ENCODE data around the gene INTU.
"Not testable (repeated sequence)": the region's sequence is repeated elsewhere in the genome, so short reads cannot be mapped to it uniquely, and the experiment has no call there.

The INTU gene

GRCh38 chr4:127632420-127633403, at the start of gene INTU:
Gene INTU (plus strand): TSS chr4:127632957. CDS start chr4:127633035, 78 bp downstream.
- Mint-ChIP-seq H3K9me3 (peaks cover 2% of the 10 kb centered on the region), H3K36me3 (no peaks in the 10 kb centered on the region), H3K4me3 (peak within 1 kb of the TSS; percentile 77), H3K4me1 (peaks cover 6% of the 10 kb centered on the region), H3K27me3 (peaks cover 15% of the 10 kb centered on the region), H3K27ac (no peak within 1 kb of the TSS)
- no peak for DNase-seq (ENCODE audit: low spot score in 2 of 2)
- ATAC-seq (ENCODE audit: low read depth) = peak; percentile 50

- H3K27me3 Mint-ChIP-seq; DNase-seq (ENCODE audit: low spot score in 2 of 2); H3K4me3 Mint-ChIP-seq; H3K9me3 Mint-ChIP-seq; H3K4me1 Mint-ChIP-seq; ATAC-seq (ENCODE audit: low read depth); H3K27ac Mint-ChIP-seq; H3K36me3 Mint-ChIP-seq: not testable (repeated sequence)
Observed at GRCh38 chr4:127586496-127586895, 46.3 kb upstream of the INTU start.

- H3K4me3 Mint-ChIP-seq = no peak overlapping the region
- H3K27ac Mint-ChIP-seq = no peak overlapping the region
- no peaks in the 10 kb centered on the region for H3K9me3 Mint-ChIP-seq
- no peaks in the 10 kb centered on the region for H3K4me1 Mint-ChIP-seq
- H3K27me3 Mint-ChIP-seq = peaks cover 2% of the 10 kb centered on the region
- no peaks in the 10 kb centered on the region for H3K36me3 Mint-ChIP-seq
- ATAC-seq (ENCODE audit: low read depth) (no peak), DNase-seq (ENCODE audit: low spot score in 2 of 2) (no peak)
Observed at GRCh38 chr4:127586922-127587571, 45.7 kb upstream of the INTU start.

GRCh38 chr4:127589153-127589552, 43.6 kb upstream of the INTU start:
- H3K27me3 Mint-ChIP-seq; H3K4me1 Mint-ChIP-seq; DNase-seq (ENCODE audit: low spot score in 2 of 2); ATAC-seq (ENCODE audit: low read depth); H3K36me3 Mint-ChIP-seq; H3K4me3 Mint-ChIP-seq; H3K9me3 Mint-ChIP-seq; H3K27ac Mint-ChIP-seq: not testable (repeated sequence)

- no peaks in the 10 kb centered on the region for H3K36me3 Mint-ChIP-seq
- H3K4me3 Mint-ChIP-seq = no peak overlapping the region
- no peaks in the 10 kb centered on the region for H3K4me1 Mint-ChIP-seq
- no peak for ATAC-seq (ENCODE audit: low read depth)
- DNase-seq (ENCODE audit: low spot score in 2 of 2) = no peak
- H3K27me3 Mint-ChIP-seq = peaks cover 1% of the 10 kb centered on the region
- peaks cover 2% of the 10 kb centered on the region for H3K9me3 Mint-ChIP-seq
- H3K27ac Mint-ChIP-seq = no peak overlapping the region
Observed at GRCh38 chr4:127598656-127599055, 34.1 kb upstream of the INTU start.

- ATAC-seq (ENCODE audit: low read depth) (no peak), DNase-seq (ENCODE audit: low spot score in 2 of 2) (no peak)
- no peaks in the 10 kb centered on the region for H3K9me3 Mint-ChIP-seq
- H3K27ac Mint-ChIP-seq = no peak overlapping the region
- H3K36me3 Mint-ChIP-seq = no peaks in the 10 kb centered on the region
- H3K4me1 Mint-ChIP-seq = no peaks in the 10 kb centered on the region
- H3K27me3 Mint-ChIP-seq = peaks cover 1% of the 10 kb centered on the region
- H3K4me3 Mint-ChIP-seq = no peak overlapping the region
Observed at GRCh38 chr4:127601029-127601428, 31.7 kb upstream of the INTU start.

- Mint-ChIP-seq H3K4me3 (no peak overlapping the region), H3K36me3 (no peaks in the 10 kb centered on the region), H3K27ac (no peak overlapping the region), H3K27me3 (peaks cover 1% of the 10 kb centered on the region), H3K4me1 (no peaks in the 10 kb centered on the region), H3K9me3 (no peaks in the 10 kb centered on the region)
- DNase-seq (ENCODE audit: low spot score in 2 of 2) (no peak), ATAC-seq (ENCODE audit: low read depth) (no peak)
Observed at GRCh38 chr4:127604949-127605709, 27.6 kb upstream of the INTU start.

- ATAC-seq (ENCODE audit: low read depth) (no peak), DNase-seq (ENCODE audit: low spot score in 2 of 2) (no peak)
- Mint-ChIP-seq H3K4me3 (no peak overlapping the region), H3K27ac (no peak overlapping the region), H3K27me3 (peaks cover 1% of the 10 kb centered on the region), H3K4me1 (no peaks in the 10 kb centered on the region), H3K36me3 (no peaks in the 10 kb centered on the region), H3K9me3 (no peaks in the 10 kb centered on the region)
Observed at GRCh38 chr4:127606823-127607222, 25.9 kb upstream of the INTU start.

- H3K27me3 Mint-ChIP-seq = no peaks in the 10 kb centered on the region
- no peak overlapping the region for H3K27ac Mint-ChIP-seq
- no peaks in the 10 kb centered on the region for H3K4me1 Mint-ChIP-seq
Observed at GRCh38 chr4:127609484-127609883, 23.3 kb upstream of the INTU start.

GRCh38 chr4:127610488-127610887, 22.3 kb upstream of the INTU start:
- Mint-ChIP-seq H3K9me3 (no peaks in the 10 kb centered on the region), H3K27ac (no peak overlapping the region)

More at GRCh38 chr4:127609484-127609883, 23.3 kb upstream of the INTU start:
- ATAC-seq (ENCODE audit: low read depth) (no peak), DNase-seq (ENCODE audit: low spot score in 2 of 2) (no peak)
- Mint-ChIP-seq H3K4me3 (no peak overlapping the region), H3K36me3 (no peaks in the 10 kb centered on the region), H3K9me3 (no peaks in the 10 kb centered on the region)

GRCh38 chr4:127616898-127617297, 15.9 kb upstream of the INTU start:
- Mint-ChIP-seq H3K27ac (no peak overlapping the region), H3K27me3 (peaks cover 8% of the 10 kb centered on the region), H3K4me3 (no peak overlapping the region), H3K36me3 (no peaks in the 10 kb centered on the region), H3K9me3 (peaks cover 5% of the 10 kb centered on the region), H3K4me1 (no peaks in the 10 kb centered on the region)
- DNase-seq (ENCODE audit: low spot score in 2 of 2) (no peak), ATAC-seq (ENCODE audit: low read depth) (no peak)

More at GRCh38 chr4:127610488-127610887, 22.3 kb upstream of the INTU start:
- Mint-ChIP-seq H3K4me3 (no peak overlapping the region), H3K27me3 (no peaks in the 10 kb centered on the region), H3K36me3 (no peaks in the 10 kb centered on the region), H3K4me1 (no peaks in the 10 kb centered on the region)
- DNase-seq (ENCODE audit: low spot score in 2 of 2) = no peak
- no peak for ATAC-seq (ENCODE audit: low read depth)

GRCh38 chr4:127618427-127618826, 14.3 kb upstream of the INTU start:
- H3K4me1 Mint-ChIP-seq = no peaks in the 10 kb centered on the region
- H3K4me3 Mint-ChIP-seq = no peak overlapping the region
- no peaks in the 10 kb centered on the region for H3K36me3 Mint-ChIP-seq
- ATAC-seq (ENCODE audit: low read depth) = no peak
- peaks cover 5% of the 10 kb centered on the region for H3K9me3 Mint-ChIP-seq
- H3K27me3 Mint-ChIP-seq = peaks cover 15% of the 10 kb centered on the region
- H3K27ac Mint-ChIP-seq = no peak overlapping the region
- no peak for DNase-seq (ENCODE audit: low spot score in 2 of 2)

- Mint-ChIP-seq H3K9me3 (peaks cover 4% of the 10 kb centered on the region), H3K27ac (no peak overlapping the region), H3K4me3 (no peak overlapping the region), H3K36me3 (no peaks in the 10 kb centered on the region), H3K4me1 (no peaks in the 10 kb centered on the region), H3K27me3 (peaks cover 20% of the 10 kb centered on the region)
- no peak for ATAC-seq (ENCODE audit: low read depth)
- DNase-seq (ENCODE audit: low spot score in 2 of 2) = no peak
Observed at GRCh38 chr4:127622621-127622920, 10.2 kb upstream of the INTU start.

All from memory B cell (primary cell).